CD4-positive, CD25-positive, alpha-beta regulatory T cell (primary cell): Measurements from ENCODE around the gene UBE2M. TPM values are rescaled to one million over a fixed set of nuclear protein-coding genes. Genes with fewer than 3 reads are reported as not detected.
"Not testable (repeated sequence)": the region's sequence is repeated elsewhere in the genome, so short reads cannot be mapped to it uniquely, and the experiment has no call there.

Experiments used
- ATAC-seq, 2 donors: fragments of 150-1000 bp; cut with Tn5 transposase; one replicate each; pipeline ENCODE4 v1.10.0; 2021; ENCODE audit warnings: low read depth in 2 of 2, moderate number of reproducible peaks in 2 of 2, moderate library complexity in 1 of 2
- DNase-seq, 3 donors: peaks; one replicate each; pipeline versions ENCODE4 v3.0.0 to v3.0.0-alpha.2; 2012 to 2022; ENCODE audit warnings: mixed read lengths in 1 of 3
- H3K27ac ChIP-seq: one replicate; pipeline ENCODE4 v1.7.0; 2013; ENCODE audit warnings: mild to moderate bottlenecking, low read length; ENCODE audit not compliant: insufficient read depth, poor library complexity, severe bottlenecking
- H3K27me3 ChIP-seq: one replicate; pipeline ENCODE4 v1.7.0; 2013; ENCODE audit warnings: low read length; ENCODE audit not compliant: control insufficient read depth, insufficient read depth
- H3K36me3 ChIP-seq: one replicate; pipeline ENCODE4 v1.7.0; 2013; ENCODE audit warnings: mild to moderate bottlenecking, low read length, moderate library complexity; ENCODE audit not compliant: control insufficient read depth, insufficient read depth
- H3K4me1 ChIP-seq: 2 replicates; pipeline ENCODE4 v1.7.0; 2013; ENCODE audit warnings: mild to moderate bottlenecking, low read length; ENCODE audit not compliant: insufficient read depth, control insufficient read depth, poor library complexity, severe bottlenecking
- H3K4me3 ChIP-seq: one replicate; pipeline ENCODE4 v1.7.0; 2013; ENCODE audit warnings: low read depth, mild to moderate bottlenecking, low read length, moderate library complexity
- H3K9me3 ChIP-seq, 2 experiments: 1 replicate in 1 of 2; 2 replicates in 1 of 2; pipeline ENCODE4 v1.7.0; 2013; ENCODE audit warnings: low read length in 2 of 2, mild to moderate bottlenecking in 1 of 2, moderate library complexity in 1 of 2; ENCODE audit not compliant: control insufficient read depth in 2 of 2
- H3K27ac Mint-ChIP-seq, 3 donors: one replicate each; pipeline ENCODE4 v1.8.0; 2020 to 2022; ENCODE audit warnings: mild to moderate bottlenecking in 3 of 3, mixed read lengths in 3 of 3, moderate library complexity in 2 of 3
- H3K27me3 Mint-ChIP-seq: one replicate; pipeline ENCODE4 v1.8.0; 2022; ENCODE audit warnings: mild to moderate bottlenecking, mixed read lengths
- H3K36me3 Mint-ChIP-seq: one replicate; pipeline ENCODE4 v1.8.0; 2020; ENCODE audit warnings: mixed read lengths
- H3K4me1 Mint-ChIP-seq, 4 donors: one replicate each; pipeline ENCODE4 v1.8.0; 2020 to 2022; ENCODE audit warnings: mixed read lengths in 4 of 4, mild to moderate bottlenecking in 1 of 4
- H3K4me3 Mint-ChIP-seq, 4 donors: one replicate each; pipeline ENCODE4 v1.8.0; 2020 to 2022; ENCODE audit warnings: mild to moderate bottlenecking in 4 of 4, mixed read lengths in 4 of 4, moderate library complexity in 3 of 4
- H3K9me3 Mint-ChIP-seq, 7 donors: one replicate each; pipeline ENCODE4 v1.8.0; 2020 to 2022; ENCODE audit warnings: mixed read lengths in 7 of 7, mild to moderate bottlenecking in 3 of 7, moderate library complexity in 2 of 7
- polyA plus RNA-seq, 4 donors: library from polyadenylated mRNA; unstranded; fragments of 300-500 nt; fragmentation: Illumina TruSeq; gene quantifications; one replicate each; pipeline ENCODE4 v1.2.3, GENCODE V29; 2021
- total RNA-seq: library from RNA; stranded (reverse); gene quantifications from one replicate; pipeline ENCODE4 v1.2.3, GENCODE V29; 2022

UBE2M gene
- total and polyA plus RNA-seq, 5 donors from 2014 or later, result 8.7 to 50.2 (median 15.8) TPM

GRCh38 chr19:58513694-58514563, 44.5 kb downstream of the UBE2M start:
- Histone ChIP-seq H3K9me3 (no peaks in the 10 kb centered on the region), H3K4me1 (peaks cover 30% of the 10 kb centered on the region), H3K36me3 (peaks cover 4% of the 10 kb centered on the region), H3K27me3 (no peaks in the 10 kb centered on the region), H3K27ac (peak overlapping the region; percentile 55), H3K4me3 (peak overlapping the region; percentile 32)
- Mint-ChIP-seq H3K27ac (peak overlapping the region; percentile 71 to 90 (median 76)), H3K4me1 (peaks cover 2 to 40% (median 13%) of the 10 kb centered on the region in 4 donors), H3K36me3 (no peaks in the 10 kb centered on the region), H3K9me3 (no peaks in the 10 kb centered on the region), H3K4me3 (peak overlapping the region; percentile 74 to 85 (median 80)), H3K27me3 (no peaks in the 10 kb centered on the region)
- peak; percentile 84 to 94 for ATAC-seq
- peak; percentile 84 to 97 (median 92) for DNase-seq

GRCh38 chr19:58513213-58513693, 45.2 kb downstream of the UBE2M start:
- H3K9me3 ChIP-seq, result no peaks in the 10 kb centered on the region
- Mint-ChIP-seq H3K9me3 (no peaks in the 10 kb centered on the region), H3K27me3 (no peaks in the 10 kb centered on the region), H3K27ac (peak overlapping the region in 2 of 3 donors; percentile 65 to 71), H3K4me1 (peaks cover 0 to 33% (median 9%) of the 10 kb centered on the region in 4 donors), H3K36me3 (no peaks in the 10 kb centered on the region), H3K4me3 (peak overlapping the region in 3 of 4 donors; percentile 24 to 82 (median 61))
- peak overlapping the region; percentile 55 for H3K27ac ChIP-seq
- H3K4me1 ChIP-seq, result peaks cover 23% of the 10 kb centered on the region
- DNase-seq (no peak), ATAC-seq (no peak)
- no peaks in the 10 kb centered on the region for H3K27me3 ChIP-seq
- H3K4me3 ChIP-seq, result no peak overlapping the region
- peaks cover 4% of the 10 kb centered on the region for H3K36me3 ChIP-seq

DNA sequence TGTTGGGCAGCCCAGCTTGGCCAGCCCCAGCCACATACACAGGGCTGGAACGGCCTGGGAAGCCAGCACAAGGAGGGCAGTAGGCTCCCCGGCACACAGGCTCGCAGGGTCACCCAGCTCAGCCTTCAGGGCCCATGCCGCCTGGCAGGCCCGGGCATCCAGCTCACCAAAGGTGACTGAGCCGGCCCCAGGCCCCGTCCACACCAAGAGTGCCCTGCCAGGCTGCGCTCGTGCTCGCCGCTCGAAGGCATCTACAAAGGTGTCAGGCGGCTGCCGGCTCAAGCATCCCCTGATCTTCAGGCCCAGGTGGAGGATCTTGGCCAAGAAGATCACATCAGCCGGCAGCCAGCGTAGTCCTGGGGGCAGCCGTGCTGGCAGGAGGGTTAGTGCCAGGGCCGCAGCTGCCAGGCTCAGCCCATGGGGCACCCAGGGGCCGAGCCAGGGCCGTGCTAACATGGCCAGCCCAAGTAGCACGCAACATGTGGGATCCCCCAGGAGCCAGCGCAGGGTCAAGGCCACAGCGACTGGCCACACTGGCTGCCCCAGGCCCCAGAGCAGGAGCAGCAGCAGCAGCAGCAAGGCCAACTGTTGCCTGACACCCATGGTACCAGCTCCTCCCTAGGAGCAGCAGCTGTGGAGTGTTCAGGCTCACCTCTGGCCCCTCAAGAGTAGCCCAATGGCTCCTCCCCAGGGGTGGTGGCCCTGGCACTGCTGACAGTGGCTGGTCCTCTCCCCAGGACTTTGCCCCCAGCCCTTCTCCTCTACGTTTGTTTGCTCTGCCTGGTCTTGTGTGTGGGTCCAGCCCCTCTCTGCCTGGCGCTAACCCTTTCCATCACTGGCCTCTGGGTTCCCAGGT, 46.8 kb downstream of the UBE2M start, which contains the start of gene SLC27A5:
SLC27A5 (minus strand) TSS at position 640 of the 856 bp plus-strand sequence; CDS start at position 603, 37 bp downstream.
- H3K36me3 Mint-ChIP-seq, result peaks cover 4% of the 10 kb centered on the region
- H3K4me3 Mint-ChIP-seq, result peak within 1 kb of the TSS in 1 of 4 donors; percentile 9
- H3K27me3 ChIP-seq, result no peaks in the 10 kb centered on the region
- no peaks in the 10 kb centered on the region for H3K36me3 ChIP-seq
- DNase-seq (no peak), ATAC-seq (no peak)
- peaks cover 0 to 24% (median 4%) of the 10 kb centered on the region in 4 donors for H3K4me1 Mint-ChIP-seq
- H3K4me3 ChIP-seq, result no peak within 1 kb of the TSS
- H3K27ac ChIP-seq, result no peak within 1 kb of the TSS
- no peaks in the 10 kb centered on the region for H3K27me3 Mint-ChIP-seq
- H3K9me3 ChIP-seq, result peaks cover 2 to 5% of the 10 kb centered on the region in 2 experiments
- peaks cover 0 to 9% (median 2%) of the 10 kb centered on the region in 7 donors for H3K9me3 Mint-ChIP-seq
- H3K27ac Mint-ChIP-seq, result no peak within 1 kb of the TSS
- H3K4me1 ChIP-seq, result peaks cover 14% of the 10 kb centered on the region

- no peak for ATAC-seq
- Mint-ChIP-seq H3K36me3 (peaks cover 4% of the 10 kb centered on the region), H3K27me3 (no peaks in the 10 kb centered on the region), H3K4me1 (peaks cover 0 to 14% (median 1%) of the 10 kb centered on the region in 4 donors), H3K4me3 (peak overlapping the region in 1 of 4 donors; percentile 35), H3K9me3 (peaks cover 0 to 9% (median 2%) of the 10 kb centered on the region in 7 donors), H3K27ac (no peak overlapping the region)
- Histone ChIP-seq H3K9me3 (peaks cover 2 to 5% of the 10 kb centered on the region in 2 experiments), H3K27me3 (no peaks in the 10 kb centered on the region), H3K4me1 (peaks cover 14% of the 10 kb centered on the region), H3K36me3 (no peaks in the 10 kb centered on the region), H3K27ac (no peak overlapping the region), H3K4me3 (no peak overlapping the region)
- no peak for DNase-seq
Measured at GRCh38 chr19:58510084-58510862, 48.1 kb downstream of the UBE2M start.

- Histone ChIP-seq H3K36me3 (no peaks in the 10 kb centered on the region), H3K4me3 (no peak overlapping the region), H3K27ac (no peak overlapping the region), H3K27me3 (no peaks in the 10 kb centered on the region), H3K4me1 (peaks cover 13% of the 10 kb centered on the region), H3K9me3 (peaks cover 2 to 5% of the 10 kb centered on the region in 2 experiments)
- Mint-ChIP-seq H3K9me3 (peaks cover 0 to 9% (median 2%) of the 10 kb centered on the region in 7 donors), H3K4me3 (peak overlapping the region in 1 of 4 donors; percentile 35), H3K27me3 (no peaks in the 10 kb centered on the region), H3K36me3 (peaks cover 4% of the 10 kb centered on the region), H3K27ac (no peak overlapping the region), H3K4me1 (peaks cover 0 to 11% (median under 1%) of the 10 kb centered on the region in 4 donors)
- DNase-seq (no peak), ATAC-seq (no peak)
Measured at GRCh38 chr19:58509731-58510083, 48.7 kb downstream of the UBE2M start.

DNA sequence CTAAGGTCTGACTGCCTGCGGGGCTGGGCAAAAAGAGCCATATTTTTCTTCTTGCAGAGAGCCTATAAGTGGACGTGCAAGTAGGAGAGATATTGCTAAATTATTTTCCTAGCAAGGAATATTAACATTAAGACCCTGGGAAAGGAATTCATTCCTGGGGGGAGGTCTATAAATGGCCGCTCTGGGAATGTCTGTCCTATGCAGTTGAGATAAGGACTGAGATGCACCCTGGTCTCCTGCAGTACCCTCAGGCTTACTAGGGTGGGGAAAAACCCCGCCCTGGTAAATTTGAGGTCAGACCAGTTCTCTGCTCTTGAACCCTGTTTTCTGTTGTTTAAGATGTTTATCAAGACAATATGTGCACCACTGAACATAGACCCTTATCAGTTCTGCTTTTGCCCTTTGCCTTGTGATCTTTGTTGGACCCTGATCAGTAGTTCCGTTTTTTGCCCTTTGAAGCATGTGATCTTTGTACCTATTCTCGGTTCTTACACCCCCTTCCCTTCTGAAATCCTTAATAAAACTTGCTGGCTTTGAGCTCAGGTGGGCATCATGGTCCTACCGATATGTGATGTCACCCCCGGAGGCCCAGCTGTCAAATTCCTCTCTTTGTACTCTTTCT, 50.7 kb downstream of the UBE2M start:
- not testable (repeated sequence) for H3K36me3 Mint-ChIP-seq, H3K9me3 ChIP-seq, H3K4me1 ChIP-seq, ATAC-seq, DNase-seq, H3K27me3 Mint-ChIP-seq, H3K27ac Mint-ChIP-seq, H3K4me3 ChIP-seq, H3K27ac ChIP-seq, H3K27me3 ChIP-seq, H3K36me3 ChIP-seq, H3K4me1 Mint-ChIP-seq, H3K4me3 Mint-ChIP-seq
- H3K9me3 Mint-ChIP-seq, result peaks cover 0 to 11% (median 3%) of the 10 kb centered on the region in 7 donors
